NCI-H1417 treated with DMSO at 0.1 percent for 48 hours (cell line): ENCODE results near the gene SUDS3.

Source experiments
- DNase-seq: peaks from one replicate; lab custom pipeline; 2025; lab: John Stamatoyannopoulos, UW

SUDS3 gene

GRCh38 chr12:118357257-118358007, 18.9 kb upstream of the SUDS3 start:
- no peak for DNase-seq

- DNase-seq, result no peak
Measured at GRCh38 chr12:118358008-118358359, 18.4 kb upstream of the SUDS3 start.

GRCh38 chr12:118358612-118359540, 17.5 kb upstream of the SUDS3 start:
- no peak for DNase-seq

- no peak for DNase-seq
Measured at GRCh38 chr12:118359541-118359915, 16.8 kb upstream of the SUDS3 start.

- DNase-seq, result no peak
Measured at GRCh38 chr12:118361092-118361404, 15.3 kb upstream of the SUDS3 start.

GRCh38 chr12:118361889-118362288, 14.5 kb upstream of the SUDS3 start:
- no peak for DNase-seq

GRCh38 chr12:118368821-118369220, 7.5 kb upstream of the SUDS3 start:
- DNase-seq, result no peak

- no peak for DNase-seq
Measured at GRCh38 chr12:118370601-118371000, 5.8 kb upstream of the SUDS3 start.

GRCh38 chr12:118371321-118372282, 4.8 kb upstream of the SUDS3 start:
- DNase-seq, result no peak

GRCh38 chr12:118372541-118373495, 3.5 kb upstream of the SUDS3 start, which contains the start of gene TAOK3:
TAOK3 (minus strand) TSS chr12:118372907; CDS start chr12:118255567, 117,340 bp downstream.
- DNase-seq, result peak; percentile 98

- DNase-seq, result no peak
Measured at GRCh38 chr12:118373616-118374015, 2.7 kb upstream of the SUDS3 start.

GRCh38 chr12:118374126-118374725, 2.1 kb upstream of the SUDS3 start:
- no peak for DNase-seq

- DNase-seq, result no peak
Measured at GRCh38 chr12:118374909-118375308, 1.4 kb upstream of the SUDS3 start.

- DNase-seq, result no peak
Measured at GRCh38 chr12:118375348-118375747, 1.0 kb upstream of the SUDS3 start.

GRCh38 chr12:118377021-118377883, 897 bp downstream of the SUDS3 start:
- no peak for DNase-seq

- DNase-seq, result no peak
Measured at GRCh38 chr12:118377884-118378470, 1.6 kb downstream of the SUDS3 start.

GRCh38 chr12:118391424-118391823, 15.1 kb downstream of the SUDS3 start:
- DNase-seq, result no peak

- no peak for DNase-seq
Measured at GRCh38 chr12:118391836-118392235, 15.5 kb downstream of the SUDS3 start.
